Body of pancreas (tissue), 4 donors: ENCODE measurements around the gene PRG2. TPM values are rescaled to one million over a fixed set of nuclear protein-coding genes. Genes with fewer than 3 reads are reported as not detected.
"Not testable (repeated sequence)": the region's sequence is repeated elsewhere in the genome, so short reads cannot be mapped to it uniquely, and the experiment has no call there.

Source experiments
- ATAC-seq: fragments of 150-250 bp; one replicate; pipeline ENCODE4 v1.9.1; 2016
- DNase-seq, 4 donors: peaks; one replicate each; pipeline ENCODE4 v3.0.0-alpha.2; 2019
- H3K27ac ChIP-seq, 4 donors: fragments of 200-600 bp; sonication (generic); 1 replicate in 3 of 4; 2 replicates in 1 of 4; pipeline versions ENCODE4 v1.5.1 to v1.6.1; 2016 to 2019; ENCODE audit warnings: mild to moderate bottlenecking in 1 of 4, mixed read lengths in 1 of 4, moderate library complexity in 1 of 4
- H3K27me3 ChIP-seq, 2 donors: fragments of 200-600 bp; sonication (generic); one replicate each; pipeline ENCODE4 v1.6.0; 2016; ENCODE audit warnings: mild to moderate bottlenecking in 1 of 2
- H3K36me3 ChIP-seq, 2 donors: fragments of 200-600 bp; sonication (generic); replicated peaks in 1 of 2; 2 replicates each; pipeline ENCODE4 v1.5.1; 2016; ENCODE audit warnings: low read depth in 2 of 2; ENCODE audit not compliant: insufficient read depth in 1 of 2
- H3K4me1 ChIP-seq: fragments of 200-600 bp; sonication (generic); one replicate; pipeline ENCODE4 v1.6.0; 2016
- H3K4me3 ChIP-seq, 2 donors: fragments of 200-600 bp; sonication (generic); 1 replicate in 1 of 2; 2 replicates in 1 of 2; pipeline ENCODE4 v1.5.1; 2016 to 2019
- H3K9me3 ChIP-seq, 3 donors: fragments of 200-600 bp; sonication (generic); 1 replicate in 2 of 3; 2 replicates in 1 of 3; pipeline ENCODE4 v1.5.1; 2016
- CTCF ChIP-seq, 7 experiments: fragments of 450-650 bp in 4 of 7; fragments of 200-600 bp in 3 of 7; sonication (generic) in 3 of 7; IDR thresholded peaks; one replicate each; pipeline ENCODE4 v1.5.1; 2016 to 2019; ENCODE audit warnings: antibody characterized with exemption in 7 of 7
- POLR2A ChIP-seq, 3 donors: fragments of 450-650 bp; IDR thresholded peaks; one replicate each; pipeline ENCODE4 v1.6.1; 2016; ENCODE audit warnings: antibody characterized with exemption in 3 of 3, mild to moderate bottlenecking in 2 of 3
- WGBS, 2 donors: methylation state at CpG; one replicate each; pipeline ENCODE4 v1.1.5; 2017; 5-methylcytosine and 5-hydroxymethylcytosine counted together
- intact Hi-C: fragments of 100-400 bp; cut with DNase I; formaldehyde crosslinking; loops from one replicate; pipeline ENCODE4 v1.15.1; 2023
- total RNA-seq, 2 donors: library from RNA; depleted of rRNA; stranded (reverse); fragments of >200 nt; gene quantifications; one replicate each; pipeline ENCODE4 v1.1.0, GENCODE V29; 2016

Gene PRG2
- total RNA-seq, 2 donors from 2014 or later = not detected

GRCh38 chr11:57340039-57340615 is 50.3 kb downstream of the PRG2 start:
- Histone ChIP-seq H3K9me3 (no peaks in the 10 kb centered on the region), H3K27me3 (no peaks in the 10 kb centered on the region), H3K4me1 (peaks cover 10% of the 10 kb centered on the region), H3K4me3 (no peak overlapping the region), H3K27ac (no peak overlapping the region), H3K36me3 (no peaks in the 10 kb centered on the region)
- DNase-seq = peak in 1 of 4 donors; percentile 29
- no peak for ATAC-seq
- intact Hi-C loops = no loop called here
- TF ChIP-seq CTCF (IDR thresholded peaks at IDR 0.05) = peak in 1 of 7 experiments; percentile 11
- TF ChIP-seq POLR2A (IDR thresholded peaks at IDR 0.05) = no peak
- 30 to 34% methylated on average over 12 of the region's 12 CpGs for WGBS, 2 donors

- Histone ChIP-seq H3K36me3 (no peaks in the 10 kb centered on the region), H3K27ac (no peak overlapping the region), H3K9me3 (no peaks in the 10 kb centered on the region), H3K4me1 (peaks cover 14% of the 10 kb centered on the region), H3K4me3 (no peak overlapping the region), H3K27me3 (no peaks in the 10 kb centered on the region)
- 68 to 70% methylated on average over 5 of the region's 5 CpGs for WGBS, 2 donors
- no peak for DNase-seq
- no peak for TF ChIP-seq CTCF (IDR thresholded peaks at IDR 0.05)
- TF ChIP-seq POLR2A (IDR thresholded peaks at IDR 0.05) = no peak
- no peak for ATAC-seq
- intact Hi-C loops = no loop called here
Measured at GRCh38 chr11:57339328-57339727, 51.1 kb downstream of the PRG2 start.

GRCh38 chr11:57338142-57338541 is 52.3 kb downstream of the PRG2 start, which contains the start of gene P2RX3:
Gene P2RX3 (plus strand): TSS chr11:57338352. CDS start chr11:57338551, 199 bp downstream.
- Histone ChIP-seq H3K36me3 (no peaks in the 10 kb centered on the region), H3K9me3 (no peaks in the 10 kb centered on the region), H3K4me3 (no peak within 1 kb of the TSS), H3K4me1 (peaks cover 19% of the 10 kb centered on the region), H3K27ac (no peak within 1 kb of the TSS), H3K27me3 (no peaks in the 10 kb centered on the region)
- 36 to 46% methylated on average over 3 to 4 of the region's 4 CpGs for WGBS, 2 donors
- ATAC-seq (no peak), DNase-seq (no peak)
- TF ChIP-seq POLR2A (IDR thresholded peaks at IDR 0.05) = no peak
- TF ChIP-seq CTCF (IDR thresholded peaks at IDR 0.05) = no peak
- intact Hi-C loops = no loop called here

GRCh38 chr11:57336856-57337255 is 53.6 kb downstream of the PRG2 start:
- 79 to 90% methylated on average over 3 to 6 of the region's 6 CpGs for WGBS, 2 donors
- DNase-seq, H3K27ac ChIP-seq, H3K9me3 ChIP-seq, H3K36me3 ChIP-seq, ATAC-seq, H3K27me3 ChIP-seq, intact Hi-C loops, H3K4me3 ChIP-seq: not testable (repeated sequence)
- H3K4me1 ChIP-seq = peaks cover 19% of the 10 kb centered on the region

Other genes starting within 250 kb of the PRG2 start
- not detected for gene LRRC55, start 208.7 kb downstream of the PRG2 start, total RNA-seq
- gene APLNR, start 153.4 kb downstream of the PRG2 start, total RNA-seq = 1 to 10 TPM in 1 of 2 donors, under 1 TPM in 1; 0.66 to 1.3 TPM
- gene TNKS1BP1, start 65.7 kb downstream of the PRG2 start, total RNA-seq = 100 to 1,000 TPM in 1 of 2 donors, 10 to 100 TPM in 1; 83.5 to 115 TPM
- gene SSRP1, start 54.8 kb downstream of the PRG2 start, total RNA-seq = 10 to 100 TPM; 44.2 to 51.9 TPM
- gene P2RX3, start 52.3 kb downstream of the PRG2 start, total RNA-seq = not detected
- gene PRG3, start 9.5 kb downstream of the PRG2 start, total RNA-seq = not detected
- 10 to 100 TPM; 23.1 to 30.0 TPM for gene SLC43A3, start 36.5 kb upstream of the PRG2 start, total RNA-seq
- gene RTN4RL2, start 69.9 kb upstream of the PRG2 start, total RNA-seq = 1 to 10 TPM in 1 of 2 donors, under 1 TPM in 1; 0.99 to 3.4 TPM
- 100 to 1,000 TPM in 1 of 2 donors, 10 to 100 TPM in 1; 87.7 to 128 TPM for gene SLC43A1, start 125.1 kb upstream of the PRG2 start, total RNA-seq
- 10 to 100 TPM in 1 of 2 donors, 1 to 10 TPM in 1; 5.6 to 24.4 TPM for gene TIMM10, start 140.1 kb upstream of the PRG2 start, total RNA-seq
- gene SMTNL1, start 146.9 kb upstream of the PRG2 start, total RNA-seq = not detected
- 10 to 100 TPM in 1 of 2 donors, 1 to 10 TPM in 1; 7.9 to 17.4 TPM for gene UBE2L6, start 177.0 kb upstream of the PRG2 start, total RNA-seq
- gene SERPING1, start 207.0 kb upstream of the PRG2 start, total RNA-seq = 100 to 1,000 TPM; 166 to 216 TPM